Stimulated activated CD8-positive, alpha-beta memory T cell treated with anti-CD3 and anti-CD28 coated beads, Interleukin-15, amount 100 ng/mL, for 24 hours (primary cell): ENCODE results near the gene RALB.
"Not testable (repeated sequence)": the region's sequence is repeated elsewhere in the genome, so short reads cannot be mapped to it uniquely, and the experiment has no call there.

Source experiments
- DNase-seq: peaks from one replicate; pipeline ENCODE4 v3.0.0-alpha.2; 2020; ENCODE audit warnings: low read depth

Gene RALB

DNA sequence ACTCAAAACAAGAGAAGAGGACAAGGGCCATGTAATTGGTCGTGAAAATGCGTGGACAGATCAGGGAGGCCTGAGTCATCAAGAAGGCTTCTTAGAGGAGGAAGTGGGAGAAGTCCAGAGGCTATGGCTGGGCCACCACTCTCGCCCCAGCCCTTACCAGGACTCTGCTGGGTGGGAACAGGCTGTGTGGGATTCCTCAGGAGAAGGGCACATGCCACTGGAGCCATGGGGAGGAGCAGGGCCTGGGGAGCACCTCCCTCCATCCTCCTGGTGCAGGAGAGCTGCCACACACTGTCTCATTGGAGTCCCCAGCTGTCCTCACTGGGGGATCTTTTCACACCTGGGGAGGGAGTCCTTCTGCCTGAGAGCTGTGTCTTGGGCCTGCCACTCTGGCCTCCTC is 9.4 kb upstream of the RALB start:
- DNase-seq, result no peak

DNA sequence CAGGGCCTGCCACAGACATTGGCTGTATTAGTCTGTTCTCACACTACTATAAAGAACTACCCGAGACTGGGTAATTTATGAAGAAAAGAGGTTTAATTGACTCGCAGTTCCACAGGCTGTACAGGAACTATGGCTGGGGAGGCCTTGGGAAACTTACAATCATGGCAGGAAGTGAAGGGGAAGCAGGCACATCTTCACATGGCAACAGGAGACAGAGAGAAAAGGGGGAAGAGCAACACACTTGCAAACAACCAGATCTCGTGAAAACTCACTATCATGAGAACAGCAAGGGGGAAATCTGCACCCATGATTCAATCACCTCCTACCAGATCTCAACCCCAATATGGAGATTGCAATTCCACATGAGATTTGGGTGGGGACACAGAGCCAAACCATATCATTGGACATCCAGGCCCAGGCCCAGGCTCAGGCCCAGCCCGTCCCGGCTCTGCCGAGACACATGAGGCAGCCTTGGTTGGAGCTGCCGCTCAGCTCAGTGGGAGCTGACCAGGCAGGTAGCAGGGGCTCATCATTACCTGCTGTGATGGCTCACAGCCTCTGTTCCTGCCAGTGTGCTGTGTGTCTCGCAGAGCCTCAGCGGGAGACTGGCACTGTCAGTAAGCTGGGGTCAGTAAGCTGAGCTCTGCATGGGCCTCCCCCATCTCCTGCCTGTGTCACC is 8.6 kb upstream of the RALB start:
- no peak for DNase-seq

DNA sequence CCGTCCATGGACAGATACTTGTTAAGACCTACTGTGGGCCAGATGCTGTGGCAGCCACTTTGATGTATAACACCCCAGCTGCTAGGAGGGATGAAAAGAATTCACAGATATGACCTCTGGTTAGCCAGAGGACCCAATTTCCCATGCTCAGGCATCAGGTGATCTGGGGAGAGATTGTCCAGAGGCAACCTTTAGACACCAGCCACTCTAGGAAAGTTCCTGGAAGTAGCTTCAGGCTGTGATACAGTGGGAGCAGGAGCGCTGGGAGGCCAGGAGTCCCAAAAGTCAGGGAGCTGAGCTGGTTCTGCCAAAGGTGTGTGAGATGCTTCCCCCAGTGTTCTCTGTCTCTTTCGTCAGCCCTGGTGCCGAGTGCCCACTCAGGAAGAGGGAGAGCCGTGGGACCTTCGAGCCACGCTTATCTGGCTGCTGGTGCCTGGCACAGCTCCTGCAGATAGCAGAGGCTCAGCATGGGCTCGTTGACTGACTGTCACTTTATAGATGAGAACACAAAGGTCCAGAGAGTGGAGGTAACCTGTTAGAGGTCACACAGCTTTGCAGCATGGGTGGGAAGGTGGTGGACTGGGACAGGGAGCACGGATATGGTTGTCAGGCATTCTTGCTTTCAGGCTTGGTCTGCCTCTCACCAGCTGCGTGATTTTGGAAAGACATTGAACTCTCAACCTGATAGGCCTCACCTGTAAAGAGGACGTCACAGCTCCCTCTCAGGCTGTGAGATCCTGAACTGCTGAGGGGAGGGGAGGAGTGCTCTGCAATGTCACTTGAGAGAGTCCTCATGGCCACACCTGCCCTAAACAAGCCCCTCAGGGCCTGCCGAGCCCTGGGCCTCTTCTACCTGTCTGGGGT is 7.8 kb upstream of the RALB start:
- DNase-seq, result no peak

DNA sequence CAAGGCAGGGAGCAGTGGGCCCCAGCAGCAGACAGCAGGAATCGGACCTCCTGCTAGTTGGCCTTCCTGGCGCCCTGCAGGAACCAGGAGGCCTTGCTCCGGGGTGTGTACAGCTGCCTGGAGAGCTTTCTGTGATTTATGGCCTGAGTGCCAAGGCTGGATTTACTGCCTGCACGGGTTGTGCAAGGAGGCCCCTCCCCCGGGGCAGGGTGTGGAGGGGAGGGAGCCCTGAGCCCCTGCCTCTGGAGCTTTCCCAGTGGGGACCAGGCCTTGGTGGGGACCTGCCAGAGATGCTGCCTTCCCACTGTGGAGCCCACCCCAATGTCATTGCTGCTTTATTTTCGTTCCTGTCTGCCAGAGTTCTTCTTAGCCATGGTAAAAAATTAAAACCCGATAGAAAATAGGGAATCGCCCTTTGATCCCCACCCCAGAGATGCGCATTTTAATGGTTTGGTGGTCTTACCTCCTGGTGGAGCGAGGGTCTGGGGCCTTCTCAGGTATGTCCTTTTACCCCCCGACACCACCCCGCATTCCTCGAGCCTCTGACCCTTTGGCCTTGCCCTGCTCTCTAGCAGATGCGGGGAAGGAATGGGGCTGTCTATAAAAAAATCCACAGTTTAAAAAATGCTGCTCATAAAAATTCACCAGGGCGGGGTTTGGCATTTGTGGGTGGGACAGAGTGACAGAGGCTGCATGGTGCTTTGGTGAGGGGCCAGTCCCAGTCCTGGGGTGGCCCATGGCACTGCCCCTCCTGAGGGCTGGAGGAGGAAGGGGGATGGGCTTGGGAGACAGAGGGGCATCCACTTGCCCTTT is 6.9 kb upstream of the RALB start:
- no peak for DNase-seq

DNA sequence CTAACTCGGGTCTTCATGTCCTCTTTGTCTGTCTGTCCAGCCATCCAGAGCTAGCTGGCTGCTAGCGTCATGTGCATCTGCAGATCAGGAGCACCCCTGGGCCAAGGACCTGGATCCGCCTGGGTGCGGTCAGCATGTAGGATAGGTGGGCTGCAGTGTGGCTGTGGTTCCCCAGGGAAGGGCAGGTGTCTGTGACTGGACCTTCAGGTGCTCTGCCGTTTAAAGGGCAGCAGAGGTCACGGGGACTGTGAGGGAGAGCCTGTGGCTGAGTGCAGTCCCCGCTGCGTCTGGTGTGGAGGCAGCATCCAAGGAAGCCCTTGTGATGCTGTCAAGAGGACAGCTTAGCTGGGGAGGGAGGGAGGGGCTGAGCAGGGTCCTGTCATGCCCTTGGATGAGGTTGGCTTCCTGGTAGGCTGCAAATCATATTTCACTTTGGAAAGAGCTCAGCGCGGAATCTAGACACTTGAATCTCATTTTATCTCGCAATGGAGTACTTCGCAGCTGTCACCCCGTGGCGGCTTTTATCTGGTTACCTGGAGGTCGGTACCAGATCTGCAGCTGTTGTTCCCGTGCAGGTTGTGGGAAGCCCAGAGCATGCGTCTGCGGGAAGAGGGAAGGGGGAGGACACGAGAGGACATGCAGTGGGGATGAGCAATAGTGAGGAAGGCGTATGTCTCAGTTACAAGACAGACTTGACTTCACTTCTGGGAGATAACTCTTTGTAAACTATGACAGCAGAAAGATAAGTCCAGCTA is 5.9 kb upstream of the RALB start:
- no peak for DNase-seq

DNA sequence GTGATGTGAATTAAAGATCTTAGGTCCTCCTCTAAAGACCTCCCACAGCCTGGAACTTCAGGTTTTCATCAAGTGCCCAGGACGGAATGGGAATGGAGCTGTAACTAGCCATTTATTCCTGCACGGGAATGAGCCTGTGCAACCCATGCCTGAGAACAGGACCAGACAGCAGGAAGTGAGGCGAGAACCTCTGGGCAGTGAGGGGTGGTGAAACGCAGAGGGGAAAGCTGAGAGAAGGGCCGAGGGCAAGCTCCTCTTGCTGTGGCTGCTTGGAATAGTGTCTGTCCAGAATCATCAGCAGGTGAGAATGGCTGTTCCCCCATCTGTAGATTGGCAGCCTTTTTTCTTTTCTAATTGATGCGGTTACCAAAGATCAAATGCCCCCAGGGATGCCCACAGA is 4.8 kb upstream of the RALB start:
- DNase-seq, result no peak

DNA sequence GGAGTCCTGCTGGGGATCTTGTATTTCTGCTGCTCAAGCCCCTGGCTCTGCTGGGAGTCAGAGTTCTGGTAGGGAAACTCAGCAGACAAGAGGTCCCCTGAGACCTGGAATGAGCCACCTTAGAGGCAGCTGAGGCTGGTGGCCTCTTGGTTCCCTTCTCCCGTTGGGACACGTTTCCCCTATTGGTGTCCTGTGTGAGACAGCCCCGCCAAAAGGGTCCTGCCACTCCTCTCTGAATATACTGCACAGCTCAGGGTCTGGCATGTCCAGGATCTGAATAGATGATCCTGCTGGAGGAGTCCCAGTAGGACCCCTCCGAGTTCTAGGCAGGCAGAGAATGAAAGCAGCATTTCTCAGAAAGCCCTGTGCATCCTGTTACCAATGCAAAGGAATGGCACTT is 2.0 kb upstream of the RALB start:
- DNase-seq, result no peak

DNA sequence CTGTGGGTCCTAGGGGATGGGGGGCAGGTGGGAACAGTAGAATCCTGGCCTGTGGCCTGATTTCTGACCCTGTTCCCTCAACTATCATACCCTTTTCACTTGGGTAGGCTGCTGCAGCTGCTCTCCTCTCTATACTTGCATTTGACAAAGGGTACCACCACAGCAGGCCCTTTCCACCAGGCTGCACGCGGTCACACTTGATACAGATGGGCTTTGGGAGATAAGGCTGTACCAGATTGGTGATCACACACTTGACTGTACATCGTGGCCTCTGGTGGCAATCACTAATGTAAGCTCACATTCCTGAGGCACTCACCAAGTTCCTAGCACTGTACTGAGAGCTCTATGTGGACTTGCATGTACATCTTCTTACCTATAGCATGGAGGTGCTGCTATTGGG is 1.6 kb upstream of the RALB start:
- DNase-seq, result no peak

DNA sequence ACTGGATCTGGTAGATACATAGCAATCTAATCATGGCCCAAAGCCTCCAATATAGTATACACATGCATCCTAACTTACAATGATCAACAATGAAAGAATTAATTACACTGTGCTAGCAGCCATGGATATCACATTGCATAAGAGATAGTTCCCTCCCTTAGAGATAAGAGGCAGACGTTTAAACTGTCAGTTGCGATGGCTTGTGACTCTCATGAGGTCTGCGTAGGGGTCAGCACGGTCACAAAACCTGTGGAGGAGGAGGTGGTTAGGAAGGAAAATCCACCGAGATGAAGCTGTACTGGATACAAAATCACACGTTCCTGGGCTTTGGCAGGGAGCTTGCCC is 800 bp upstream of the RALB start:
- DNase-seq, result no peak

DNA sequence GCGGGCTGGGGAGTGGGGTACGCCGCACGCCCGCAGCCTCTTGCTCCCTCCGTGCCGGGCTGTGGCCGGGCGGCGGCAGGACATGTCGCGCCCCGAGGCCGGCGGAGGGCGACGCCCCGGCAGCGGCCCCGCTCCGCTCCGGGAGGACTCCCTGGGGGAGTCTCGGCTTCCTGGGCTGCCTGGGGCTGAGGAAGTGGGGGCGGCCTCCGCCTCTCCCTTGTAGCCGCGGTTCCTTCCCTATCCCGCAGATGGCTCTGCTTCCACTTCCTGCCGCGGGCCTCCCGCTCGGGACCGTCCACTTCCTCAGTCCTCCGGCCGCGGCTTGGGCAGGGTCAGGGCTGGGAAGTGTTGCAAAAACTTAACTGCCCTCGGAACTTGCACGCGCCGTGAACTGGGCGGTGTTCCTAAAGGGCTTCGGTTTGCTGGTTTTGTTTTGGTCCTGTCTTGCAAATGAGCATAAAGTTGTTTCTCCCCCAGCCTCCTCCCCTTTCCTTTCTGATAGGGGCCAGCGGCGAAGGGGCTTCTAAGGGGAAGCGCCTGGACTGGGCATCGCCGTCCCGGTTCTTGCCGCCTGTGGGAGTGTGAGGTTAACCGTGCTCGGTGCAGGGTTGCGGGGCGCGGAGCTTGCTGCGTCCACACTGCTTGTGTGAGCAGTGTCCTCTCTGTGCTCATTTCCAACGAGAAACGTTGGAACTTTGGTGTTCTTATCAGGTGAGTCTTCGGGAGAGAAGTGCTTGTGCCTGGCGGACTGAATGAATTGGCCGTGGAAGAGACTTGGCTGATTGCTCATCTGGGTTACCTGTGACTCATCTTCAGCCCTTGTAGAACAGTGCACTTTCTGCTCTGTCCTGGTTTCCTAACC is 600 bp downstream of the RALB start:
- no peak for DNase-seq

DNA sequence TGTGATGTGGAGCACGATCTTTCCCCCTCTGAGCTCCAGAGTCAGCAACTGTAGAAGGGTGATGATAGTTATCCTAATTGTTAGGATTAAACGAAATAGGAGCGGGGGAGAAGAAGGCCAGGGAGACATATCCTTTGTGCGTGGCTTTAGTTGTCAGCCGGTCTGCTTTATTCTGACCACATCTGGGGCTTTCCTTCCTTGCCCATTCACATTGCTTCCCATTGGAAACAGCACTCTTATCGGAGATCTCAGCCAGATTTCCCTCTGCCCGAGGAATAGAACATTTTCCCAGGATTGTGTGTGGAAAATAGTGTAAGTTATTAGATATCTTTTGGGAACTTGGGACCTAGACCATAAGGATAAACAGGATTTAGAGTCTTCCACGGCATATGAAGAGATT is 1.5 kb downstream of the RALB start:
- no peak for DNase-seq

DNA sequence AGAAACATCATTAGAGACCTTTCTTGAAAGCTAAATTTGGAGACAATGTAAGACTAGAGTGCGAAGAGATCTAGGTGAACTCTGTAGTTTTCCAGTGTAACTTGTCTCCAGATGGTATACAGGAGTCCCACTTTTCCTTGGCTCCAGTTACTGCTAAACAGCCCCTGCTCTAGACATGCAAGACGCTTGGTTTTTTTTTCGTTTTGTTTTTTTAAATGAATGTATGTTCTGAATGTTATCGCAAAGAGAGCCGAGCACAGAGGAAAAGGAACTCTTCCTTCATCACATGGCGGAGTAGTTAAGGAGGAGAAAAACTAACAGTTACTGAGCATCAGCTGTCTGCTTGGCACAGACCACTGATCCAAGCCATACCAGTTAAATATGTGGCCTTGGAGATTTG is 2.4 kb downstream of the RALB start:
- DNase-seq, result no peak

DNA sequence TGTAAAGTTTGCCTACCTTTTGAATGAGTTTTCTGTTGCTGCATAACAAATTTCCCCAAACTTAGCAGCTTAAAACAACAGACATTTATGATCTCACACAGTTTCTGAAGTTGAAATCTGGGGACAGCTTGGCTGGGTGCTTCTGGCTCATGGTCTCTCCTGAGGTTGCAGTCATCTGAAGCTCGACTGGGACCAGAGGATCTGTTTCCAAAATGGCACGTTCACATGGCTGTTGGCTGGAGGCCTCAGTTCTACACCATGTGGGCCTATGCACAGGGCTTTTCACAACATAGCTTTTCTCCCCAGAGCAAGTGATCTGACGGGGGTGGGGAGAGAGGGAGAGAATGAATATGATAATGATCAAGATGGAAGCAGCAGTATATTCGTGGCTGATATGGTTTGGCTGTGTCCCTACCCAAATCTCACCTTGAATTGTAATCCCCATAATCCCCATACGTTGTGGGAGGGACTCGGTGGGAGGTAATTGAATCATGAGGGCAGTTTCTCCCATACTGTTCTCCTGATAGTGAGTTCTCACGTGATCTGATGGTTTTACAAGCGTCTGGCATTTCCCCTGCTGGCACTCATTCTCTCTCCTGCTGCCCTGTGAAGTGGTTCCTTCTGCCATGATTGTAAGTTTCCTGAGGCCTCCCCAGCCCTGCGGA is 3.5 kb downstream of the RALB start:
- no peak for DNase-seq

DNA sequence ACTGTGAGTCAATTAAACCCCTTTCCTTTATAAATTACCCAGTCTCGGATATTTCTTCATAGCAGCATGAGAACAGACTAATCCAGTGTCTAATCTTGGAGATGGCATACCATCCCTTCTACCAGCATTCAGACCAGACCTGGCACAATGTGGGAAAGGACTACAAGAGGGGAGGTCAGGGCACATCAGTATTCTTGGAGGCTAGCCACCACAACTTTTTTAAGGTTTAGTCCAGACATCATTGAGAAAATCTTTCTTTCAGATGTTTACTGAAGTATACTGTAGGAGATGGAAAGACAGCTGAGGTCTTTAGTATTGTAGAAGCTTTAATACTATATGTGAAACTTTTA is 4.0 kb downstream of the RALB start:
- DNase-seq, result no peak

DNA sequence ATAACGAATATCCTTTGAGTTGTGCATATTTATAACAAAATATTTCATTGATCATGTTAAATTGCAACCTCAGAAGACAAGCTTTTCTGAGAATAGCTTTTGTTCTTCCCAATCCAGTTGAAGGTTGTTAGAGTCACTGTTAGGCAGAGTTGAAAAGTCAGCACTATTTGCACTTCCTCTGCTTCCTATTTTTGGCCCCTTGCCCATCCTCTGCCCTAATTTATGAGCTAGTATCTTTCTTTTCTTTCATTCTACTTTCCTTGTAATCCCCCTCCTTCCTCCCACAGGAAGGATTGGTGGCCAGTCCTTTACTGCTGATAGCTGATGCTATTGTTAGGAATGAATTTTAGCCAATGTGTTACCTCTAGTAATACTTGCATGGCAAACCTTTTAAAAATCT is 4.9 kb downstream of the RALB start:
- DNase-seq, result no peak

DNA sequence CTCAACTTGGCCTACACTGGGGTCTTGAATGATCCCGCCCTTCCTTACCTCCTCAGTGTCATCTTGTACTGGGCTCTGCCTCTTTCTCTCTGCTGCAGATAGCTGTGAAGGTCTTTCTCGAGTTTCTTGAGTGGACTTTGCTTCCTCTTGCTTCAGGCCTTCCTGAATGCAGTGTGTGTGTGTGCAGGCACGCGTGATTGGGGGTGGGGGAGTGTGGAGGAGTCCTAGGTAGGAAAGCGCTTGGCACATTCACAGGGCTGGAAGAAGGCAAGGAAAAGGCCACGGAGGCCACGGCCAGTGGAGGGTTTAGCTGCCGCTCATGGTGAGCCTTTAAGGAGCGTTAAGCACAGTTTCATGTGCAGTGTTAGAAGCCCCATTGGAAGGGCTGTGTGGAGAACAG is 5.5 kb downstream of the RALB start:
- DNase-seq, result no peak

DNA sequence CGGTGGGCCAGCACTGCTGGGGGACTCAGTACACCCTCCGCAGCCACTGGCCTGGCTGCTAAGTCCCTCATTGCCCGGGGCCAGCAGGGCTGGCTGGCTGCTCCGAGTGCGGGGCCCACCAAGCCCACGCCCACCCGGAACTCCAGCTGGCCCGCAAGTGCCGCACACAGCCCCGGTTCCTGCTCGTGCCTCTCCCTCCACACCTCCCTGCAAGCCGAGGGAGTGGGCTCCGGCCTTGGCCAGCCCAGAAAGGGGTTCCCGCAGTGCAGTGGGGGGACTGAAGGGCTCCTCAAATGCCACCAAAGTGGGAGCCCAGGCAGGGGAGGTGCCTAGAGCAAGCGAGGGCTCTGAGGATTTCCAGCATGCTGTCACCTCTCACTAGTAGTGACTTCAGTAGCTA is 7.3 kb downstream of the RALB start:
- not testable (repeated sequence) for DNase-seq

DNA sequence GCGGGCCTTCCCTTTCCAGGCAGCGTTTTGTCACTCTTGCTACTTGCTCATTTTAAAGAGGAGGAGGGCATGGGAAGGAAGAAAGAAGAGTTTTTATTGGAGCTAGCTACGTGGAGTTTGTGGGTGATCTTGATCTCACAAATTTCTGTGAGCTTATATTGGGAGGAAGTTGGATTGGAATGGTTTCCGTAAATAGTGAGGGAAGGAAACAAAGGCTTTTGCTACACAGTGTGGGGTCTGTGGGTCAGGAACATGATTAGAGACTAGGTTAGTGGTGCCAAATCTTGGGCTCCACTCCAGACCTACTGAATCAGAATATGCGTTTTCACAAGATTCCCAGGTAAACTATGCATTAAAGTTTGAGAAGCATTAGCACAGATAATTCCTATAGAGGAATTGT is 8.1 kb downstream of the RALB start:
- no peak for DNase-seq

DNA sequence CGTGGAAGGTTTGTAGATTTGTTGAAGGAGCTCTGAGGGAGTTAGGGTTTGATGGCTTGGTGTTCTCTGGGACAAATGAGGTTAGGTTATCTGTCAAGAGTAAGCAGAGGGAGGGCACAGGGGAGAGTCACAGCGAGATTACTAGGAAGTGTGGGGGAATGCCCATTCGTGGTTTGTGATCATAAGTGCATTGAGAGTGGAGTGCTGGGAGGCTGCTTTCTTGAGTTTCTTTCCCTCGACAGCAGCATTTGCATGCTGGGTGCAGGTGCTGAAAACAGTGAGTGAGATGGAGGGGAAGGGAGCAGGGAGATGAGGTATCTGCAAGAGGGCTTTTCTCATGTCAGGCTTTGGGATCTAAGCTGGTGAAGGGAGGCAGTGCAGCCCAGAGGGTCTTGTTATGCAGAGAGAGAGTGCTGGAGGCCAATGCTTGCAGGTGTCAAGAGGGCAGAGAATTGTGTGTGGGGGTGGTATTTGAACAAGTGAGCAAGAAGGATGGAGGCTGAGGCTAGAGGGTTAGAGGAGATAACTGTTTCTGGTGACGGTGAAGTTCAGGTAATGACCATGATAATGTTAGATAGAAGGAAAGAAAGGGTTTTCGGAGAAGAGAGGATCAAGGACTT is 8.8 kb downstream of the RALB start:
- DNase-seq, result no peak

DNA sequence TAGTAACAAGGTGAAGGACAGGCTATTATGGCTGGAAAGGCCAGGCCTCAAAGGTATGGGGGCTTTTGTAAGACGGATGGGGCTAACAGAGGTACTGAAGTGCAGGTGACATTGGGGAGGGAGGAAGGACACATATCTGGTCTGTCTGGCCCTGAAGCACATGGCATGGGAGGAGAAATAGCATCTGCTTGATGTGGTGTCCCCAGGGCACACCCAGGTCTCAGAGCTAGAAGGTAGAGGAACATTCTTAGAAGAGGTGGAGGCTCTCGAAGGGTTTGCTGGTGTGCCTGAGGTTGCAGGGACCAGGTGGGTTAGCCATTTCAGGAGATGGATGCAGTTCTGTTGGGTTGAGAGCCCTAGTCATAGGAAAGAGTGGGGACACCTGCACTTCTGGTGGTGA is 9.5 kb downstream of the RALB start:
- DNase-seq, result no peak
